HUES48 (cell line): ENCODE results near the gene CDC14A.
"Not testable (repeated sequence)": the region's sequence is repeated elsewhere in the genome, so short reads cannot be mapped to it uniquely, and the experiment has no call there.

Source experiments
- H3K27ac ChIP-seq: one replicate; pipeline ENCODE4 v1.7.0; 2013; ENCODE audit warnings: low read depth, low read length, inconsistent platforms
- H3K27me3 ChIP-seq: 2 replicates; pipeline ENCODE4 v1.6.1; 2013; ENCODE audit warnings: mild to moderate bottlenecking, low read length; ENCODE audit not compliant: control insufficient read depth, insufficient read depth
- H3K36me3 ChIP-seq: 2 replicates; pipeline ENCODE4 v1.6.1; 2013; ENCODE audit warnings: low read length; ENCODE audit not compliant: control insufficient read depth, insufficient read depth
- H3K4me1 ChIP-seq: 2 replicates; pipeline ENCODE4 v1.6.1; 2013; ENCODE audit warnings: mild to moderate bottlenecking, low read length; ENCODE audit not compliant: control insufficient read depth, insufficient read depth
- H3K4me3 ChIP-seq: 2 replicates; pipeline ENCODE4 v1.5.1; 2013; ENCODE audit warnings: mild to moderate bottlenecking, low read depth, low read length
- H3K9ac ChIP-seq: 2 replicates; pipeline ENCODE4 v1.6.1; 2013; ENCODE audit warnings: mild to moderate bottlenecking, low read depth, low read length, moderate library complexity
- H3K9me3 ChIP-seq: 2 replicates; pipeline ENCODE4 v1.6.1; 2013; ENCODE audit warnings: low read length; ENCODE audit not compliant: control insufficient read depth, insufficient read depth

The CDC14A gene

GRCh38 chr1:100335436-100335835, 16.9 kb upstream of the CDC14A start:
- no peaks in the 10 kb centered on the region for H3K9me3 ChIP-seq
- H3K9ac ChIP-seq = no peak overlapping the region
- peaks cover 8% of the 10 kb centered on the region for H3K4me1 ChIP-seq
- no peaks in the 10 kb centered on the region for H3K36me3 ChIP-seq
- H3K4me3 ChIP-seq = no peak overlapping the region
- H3K27ac ChIP-seq = no peak overlapping the region
- H3K27me3 ChIP-seq = no peaks in the 10 kb centered on the region

DNA sequence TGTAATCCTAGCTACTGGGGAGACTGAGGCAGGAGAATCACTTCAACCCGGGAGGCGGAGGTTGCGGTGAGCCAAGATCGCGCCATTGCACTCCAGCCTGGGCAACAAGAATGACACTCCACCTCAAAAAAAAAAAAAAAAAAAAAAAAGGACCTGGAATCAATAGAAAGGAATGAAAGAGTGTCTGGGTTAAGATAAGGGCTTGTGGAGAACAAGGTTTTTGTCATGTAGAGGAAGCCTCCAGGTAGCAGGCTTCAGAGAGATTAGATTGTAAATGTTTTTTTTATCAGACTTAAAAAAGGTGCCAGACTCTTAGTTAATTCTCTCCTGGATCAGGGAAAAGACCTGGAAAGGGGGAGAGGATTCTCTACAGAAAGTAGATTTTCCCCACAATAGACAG, 14.4 kb upstream of the CDC14A start:
- H3K4me3 ChIP-seq, H3K9me3 ChIP-seq, H3K9ac ChIP-seq, H3K4me1 ChIP-seq, H3K36me3 ChIP-seq, H3K27me3 ChIP-seq: not testable (repeated sequence)
- peak overlapping the region; percentile 69 for H3K27ac ChIP-seq

DNA sequence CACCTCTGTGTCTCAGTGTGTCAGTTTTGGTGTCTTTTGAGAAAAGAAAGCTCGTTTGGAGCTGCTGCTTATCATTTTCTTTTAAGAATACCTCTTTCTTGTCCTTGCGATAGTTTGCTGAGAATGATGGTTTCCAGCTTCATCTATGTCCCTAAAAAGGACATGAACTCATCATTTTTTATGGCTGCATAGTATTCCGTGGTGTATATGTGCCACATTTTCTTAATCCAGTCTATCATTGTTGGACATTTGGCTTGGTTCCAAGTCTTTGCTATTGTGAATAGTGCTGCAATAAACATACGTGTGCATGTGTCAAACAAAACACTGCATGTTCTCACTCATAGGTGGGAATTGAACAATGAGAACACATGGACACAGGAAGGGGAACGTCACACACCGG, 12.6 kb upstream of the CDC14A start:
- H3K4me3 ChIP-seq, H3K4me1 ChIP-seq, H3K27ac ChIP-seq, H3K36me3 ChIP-seq, H3K27me3 ChIP-seq, H3K9me3 ChIP-seq, H3K9ac ChIP-seq: not testable (repeated sequence)

- Histone ChIP-seq H3K9me3 (no peaks in the 10 kb centered on the region), H3K27ac (no peak overlapping the region), H3K36me3 (no peaks in the 10 kb centered on the region), H3K4me1 (peaks cover 8% of the 10 kb centered on the region), H3K27me3 (no peaks in the 10 kb centered on the region), H3K4me3 (no peak overlapping the region), H3K9ac (no peak overlapping the region)
Measured at GRCh38 chr1:100340494-100340893, 11.8 kb upstream of the CDC14A start.

DNA sequence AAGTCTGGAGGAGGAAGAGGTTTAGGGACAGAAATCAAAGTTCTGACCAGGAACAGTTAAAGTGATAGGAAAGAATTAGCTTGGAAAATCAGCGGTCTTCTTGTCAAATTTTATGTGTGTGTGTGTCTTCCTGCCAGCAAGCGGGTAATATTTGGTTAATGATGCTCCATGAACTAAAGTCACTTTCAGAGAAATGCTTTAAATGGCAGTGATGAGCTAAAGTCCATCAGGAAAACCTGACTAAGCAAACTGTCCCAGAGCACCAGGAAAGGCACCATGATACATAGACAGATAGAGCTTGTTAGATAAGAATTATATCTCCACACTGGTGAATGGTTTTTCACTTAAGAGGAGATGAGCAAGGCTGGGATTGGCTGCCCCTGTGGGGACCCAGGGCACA, 10.0 kb upstream of the CDC14A start:
- H3K36me3 ChIP-seq = no peaks in the 10 kb centered on the region
- no peaks in the 10 kb centered on the region for H3K27me3 ChIP-seq
- peaks cover 8% of the 10 kb centered on the region for H3K4me1 ChIP-seq
- H3K27ac ChIP-seq = no peak overlapping the region
- H3K9ac ChIP-seq = no peak overlapping the region
- no peak overlapping the region for H3K4me3 ChIP-seq
- H3K9me3 ChIP-seq = no peaks in the 10 kb centered on the region

DNA sequence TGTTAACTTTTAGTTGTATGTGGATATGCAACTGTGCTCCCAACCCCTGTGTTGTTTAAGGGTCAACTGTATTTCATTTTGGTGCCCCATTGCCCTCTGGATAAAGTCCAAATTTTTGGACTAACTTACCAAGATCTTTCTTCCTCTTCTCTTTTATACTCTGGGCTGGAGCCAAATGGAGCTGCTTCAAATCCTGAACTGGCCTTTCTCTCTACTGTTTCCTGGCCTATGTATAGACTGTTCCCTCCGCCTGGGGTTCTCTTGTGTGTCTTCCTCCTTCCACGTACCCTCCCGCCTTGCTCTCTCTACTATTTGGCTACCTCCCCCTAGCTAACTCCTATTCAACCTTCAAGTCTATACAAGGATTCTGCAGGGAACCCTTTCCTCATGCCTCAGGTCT, 8.4 kb upstream of the CDC14A start:
- H3K4me1 ChIP-seq = no peaks in the 10 kb centered on the region
- no peaks in the 10 kb centered on the region for H3K27me3 ChIP-seq
- no peaks in the 10 kb centered on the region for H3K36me3 ChIP-seq
- no peak overlapping the region for H3K27ac ChIP-seq
- no peak overlapping the region for H3K9ac ChIP-seq
- H3K4me3 ChIP-seq = no peak overlapping the region
- H3K9me3 ChIP-seq = no peaks in the 10 kb centered on the region

- no peaks in the 10 kb centered on the region for H3K4me1 ChIP-seq
Measured at GRCh38 chr1:100344774-100345173, 7.5 kb upstream of the CDC14A start.

DNA sequence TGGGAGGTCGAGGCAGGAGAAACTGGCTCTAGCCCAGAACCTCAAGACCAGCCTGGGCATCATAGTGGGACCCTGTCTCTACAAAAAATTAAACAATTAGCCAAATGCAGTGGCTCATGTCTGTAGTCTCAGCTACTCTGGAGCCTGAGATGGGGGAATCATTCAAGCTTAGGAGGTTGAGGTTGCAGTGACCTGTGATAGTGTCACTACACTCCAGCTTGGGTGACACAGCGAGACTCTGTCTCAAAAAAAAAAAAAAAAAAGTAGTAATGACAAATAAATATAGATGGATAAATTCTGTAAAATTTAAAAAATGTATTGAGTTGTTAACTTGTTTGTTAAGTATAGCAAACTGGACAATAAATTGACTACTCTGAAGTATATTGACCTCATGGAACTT, 5.9 kb upstream of the CDC14A start:
- no peak overlapping the region for H3K4me3 ChIP-seq
- no peaks in the 10 kb centered on the region for H3K27me3 ChIP-seq
- no peaks in the 10 kb centered on the region for H3K4me1 ChIP-seq
- H3K9ac ChIP-seq = no peak overlapping the region
- no peaks in the 10 kb centered on the region for H3K36me3 ChIP-seq
- no peak overlapping the region for H3K27ac ChIP-seq
- no peaks in the 10 kb centered on the region for H3K9me3 ChIP-seq

More at GRCh38 chr1:100344774-100345173, 7.5 kb upstream of the CDC14A start:
- no peaks in the 10 kb centered on the region for H3K27me3 ChIP-seq
- H3K36me3 ChIP-seq = no peaks in the 10 kb centered on the region
- no peak overlapping the region for H3K9ac ChIP-seq
- H3K9me3 ChIP-seq = no peaks in the 10 kb centered on the region
- H3K4me3 ChIP-seq = no peak overlapping the region
- no peak overlapping the region for H3K27ac ChIP-seq

GRCh38 chr1:100347009-100347966, 5.0 kb upstream of the CDC14A start:
- H3K9ac ChIP-seq = no peak overlapping the region
- no peaks in the 10 kb centered on the region for H3K27me3 ChIP-seq
- no peaks in the 10 kb centered on the region for H3K4me1 ChIP-seq
- no peaks in the 10 kb centered on the region for H3K9me3 ChIP-seq
- no peaks in the 10 kb centered on the region for H3K36me3 ChIP-seq
- no peak overlapping the region for H3K27ac ChIP-seq
- no peak overlapping the region for H3K4me3 ChIP-seq

GRCh38 chr1:100348549-100349144, 3.7 kb upstream of the CDC14A start:
- Histone ChIP-seq H3K36me3 (no peaks in the 10 kb centered on the region), H3K9me3 (no peaks in the 10 kb centered on the region), H3K9ac (no peak overlapping the region), H3K27ac (no peak overlapping the region), H3K27me3 (no peaks in the 10 kb centered on the region), H3K4me1 (peaks cover 1% of the 10 kb centered on the region), H3K4me3 (no peak overlapping the region)

DNA sequence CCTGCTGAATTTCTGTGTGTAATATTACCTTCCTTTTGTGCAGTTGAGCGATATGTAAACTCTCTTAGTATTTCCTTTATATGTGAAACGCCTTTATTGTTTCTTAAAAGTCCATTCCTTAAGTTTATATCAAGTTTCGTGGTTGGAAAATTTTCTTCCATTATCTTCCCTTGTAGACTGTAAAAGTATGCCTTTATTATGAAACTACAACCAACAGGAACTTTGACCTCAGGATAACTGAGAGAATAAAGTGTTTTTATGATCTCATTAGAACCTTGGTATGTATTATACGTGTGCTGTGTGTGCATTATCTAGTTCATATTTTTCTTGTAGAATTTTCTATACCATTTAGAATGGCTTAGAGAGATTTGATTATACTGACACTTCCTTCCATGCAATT, 3.1 kb upstream of the CDC14A start:
- Histone ChIP-seq H3K9me3 (no peaks in the 10 kb centered on the region), H3K4me3 (no peak overlapping the region), H3K9ac (no peak overlapping the region), H3K36me3 (no peaks in the 10 kb centered on the region), H3K4me1 (peaks cover 7% of the 10 kb centered on the region), H3K27ac (no peak overlapping the region), H3K27me3 (no peaks in the 10 kb centered on the region)
